Nephron progenitor cell (in vitro differentiated cells): ENCODE measurements around the gene KLF13.

Experiments
- DNase-seq: peaks from one replicate; pipeline ENCODE4 v3.0.0; 2021
- H3K27ac Mint-ChIP-seq: 2 replicates; pipeline ENCODE4 v1.8.0; 2021; ENCODE audit warnings: mild to moderate bottlenecking, moderate library complexity, mixed read lengths
- H3K27me3 Mint-ChIP-seq: 2 replicates; pipeline ENCODE4 v1.8.0; 2021; ENCODE audit warnings: mild to moderate bottlenecking, low read depth, mixed read lengths; ENCODE audit not compliant: poor library complexity
- H3K36me3 Mint-ChIP-seq: 2 replicates; pipeline ENCODE4 v1.8.0; 2021; ENCODE audit warnings: low read depth, mixed read lengths
- H3K4me1 Mint-ChIP-seq: 2 replicates; pipeline ENCODE4 v1.8.0; 2021; ENCODE audit warnings: mixed read lengths
- H3K4me3 Mint-ChIP-seq: 2 replicates; pipeline ENCODE4 v1.8.0; 2021; ENCODE audit warnings: mild to moderate bottlenecking, moderate library complexity, mixed read lengths
- H3K9me3 Mint-ChIP-seq: 2 replicates; pipeline ENCODE4 v1.8.0; 2021; ENCODE audit warnings: mild to moderate bottlenecking, moderate library complexity, mixed read lengths
- TF ChIP-seq, protein P1 (sequence below): fragments of 200-600 bp; sonication (generic); IDR thresholded peaks from 2 replicates; pipeline ENCODE4 v1.5.0; 2021; ENCODE audit warnings: antibody characterized with exemption

The KLF13 gene

DNA sequence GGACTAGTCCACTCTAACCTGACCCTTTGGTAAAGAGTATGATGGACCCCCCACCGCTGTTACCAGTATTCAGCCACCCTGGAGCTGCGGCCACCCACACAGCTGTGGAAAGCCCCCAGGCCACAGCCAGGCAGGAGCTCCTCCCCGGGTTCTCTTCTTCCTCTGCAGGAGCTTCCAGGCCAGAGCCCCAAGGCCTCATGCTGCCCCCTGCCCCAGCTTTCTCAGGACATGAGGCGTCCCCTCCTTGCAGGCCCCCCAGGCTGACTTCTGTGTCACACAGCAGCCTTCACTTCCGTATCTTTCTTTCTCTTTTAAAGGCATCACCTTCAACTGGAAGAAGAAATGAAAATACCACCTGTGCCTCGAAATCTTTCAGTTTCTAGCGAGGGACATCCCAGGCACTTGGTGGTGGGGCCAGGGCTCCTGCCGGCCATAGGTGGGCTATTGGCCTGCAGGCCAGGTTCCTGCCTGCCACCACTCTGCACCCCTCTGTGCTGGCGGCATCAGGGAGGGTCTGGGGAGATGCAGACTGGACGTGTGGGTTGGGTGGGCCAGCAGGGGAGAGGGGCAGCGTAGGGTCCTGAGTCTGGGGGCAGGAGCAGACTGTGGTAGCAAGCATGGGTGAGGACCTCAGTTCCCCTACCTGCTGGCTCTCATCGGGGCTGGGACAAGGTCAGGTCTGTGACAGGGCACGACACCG, 19.9 kb downstream of the KLF13 start:
- no peak overlapping the region for H3K27ac Mint-ChIP-seq
- no peaks in the 10 kb centered on the region for H3K27me3 Mint-ChIP-seq
- no peaks in the 10 kb centered on the region for H3K36me3 Mint-ChIP-seq

DNA sequence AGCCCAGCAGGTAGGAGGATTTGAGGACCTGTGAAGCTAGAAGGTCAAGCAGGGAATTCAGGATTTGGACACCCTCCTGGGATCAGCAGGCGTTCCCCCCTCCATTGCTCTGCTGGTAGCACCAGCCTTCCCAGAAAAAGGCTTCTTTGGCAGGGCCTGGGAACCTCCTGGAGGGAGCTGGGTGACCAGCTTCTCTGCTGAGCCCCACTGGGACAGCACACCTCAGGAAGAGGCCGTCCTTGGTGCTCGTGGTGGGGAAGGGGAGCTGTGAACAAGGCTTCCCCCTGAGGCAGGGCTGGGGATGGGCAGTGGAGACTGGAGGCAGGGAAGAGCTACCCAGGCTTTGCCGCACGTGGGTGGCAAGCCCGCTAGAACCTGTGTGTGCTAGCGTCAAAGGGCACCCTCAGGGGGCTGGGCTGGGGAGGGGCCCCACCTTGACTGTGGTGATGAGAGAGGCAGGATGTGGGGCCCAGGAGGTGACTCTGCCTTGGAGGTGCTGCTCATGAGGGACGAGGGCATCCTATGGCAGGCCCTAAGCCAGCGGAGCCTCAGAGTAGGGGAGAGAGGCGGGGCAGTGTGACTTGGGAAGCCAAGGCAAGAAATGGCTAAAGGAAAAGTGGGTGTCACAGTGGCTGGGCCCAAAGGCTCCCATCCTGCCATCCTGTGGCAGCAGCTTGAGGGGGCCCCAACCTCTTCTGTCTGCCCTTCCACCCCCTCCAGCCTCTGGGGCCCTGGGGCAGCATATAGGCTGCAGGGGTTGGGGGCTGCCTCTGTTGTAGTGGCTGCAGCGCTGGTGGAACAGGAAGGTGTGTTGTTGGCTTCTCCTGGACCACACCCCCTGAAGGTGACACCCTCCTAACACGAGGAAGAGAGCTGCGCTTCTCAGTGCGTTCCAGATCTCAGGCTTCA, 20.7 kb downstream of the KLF13 start:
- no peaks in the 10 kb centered on the region for H3K36me3 Mint-ChIP-seq
- DNase-seq: no peak
- H3K4me1 Mint-ChIP-seq: peaks cover 47% of the 10 kb centered on the region
- no peak overlapping the region for H3K27ac Mint-ChIP-seq
- TF ChIP-seq, protein P1, sequence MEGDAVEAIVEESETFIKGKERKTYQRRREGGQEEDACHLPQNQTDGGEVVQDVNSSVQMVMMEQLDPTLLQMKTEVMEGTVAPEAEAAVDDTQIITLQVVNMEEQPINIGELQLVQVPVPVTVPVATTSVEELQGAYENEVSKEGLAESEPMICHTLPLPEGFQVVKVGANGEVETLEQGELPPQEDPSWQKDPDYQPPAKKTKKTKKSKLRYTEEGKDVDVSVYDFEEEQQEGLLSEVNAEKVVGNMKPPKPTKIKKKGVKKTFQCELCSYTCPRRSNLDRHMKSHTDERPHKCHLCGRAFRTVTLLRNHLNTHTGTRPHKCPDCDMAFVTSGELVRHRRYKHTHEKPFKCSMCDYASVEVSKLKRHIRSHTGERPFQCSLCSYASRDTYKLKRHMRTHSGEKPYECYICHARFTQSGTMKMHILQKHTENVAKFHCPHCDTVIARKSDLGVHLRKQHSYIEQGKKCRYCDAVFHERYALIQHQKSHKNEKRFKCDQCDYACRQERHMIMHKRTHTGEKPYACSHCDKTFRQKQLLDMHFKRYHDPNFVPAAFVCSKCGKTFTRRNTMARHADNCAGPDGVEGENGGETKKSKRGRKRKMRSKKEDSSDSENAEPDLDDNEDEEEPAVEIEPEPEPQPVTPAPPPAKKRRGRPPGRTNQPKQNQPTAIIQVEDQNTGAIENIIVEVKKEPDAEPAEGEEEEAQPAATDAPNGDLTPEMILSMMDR: no peak
- no peaks in the 10 kb centered on the region for H3K9me3 Mint-ChIP-seq
- H3K27me3 Mint-ChIP-seq: no peaks in the 10 kb centered on the region
- no peak overlapping the region for H3K4me3 Mint-ChIP-seq

More for the DNA sequence above, 19.9 kb downstream of the KLF13 start:
- DNase-seq: no peak
- Mint-ChIP-seq H3K9me3 (no peaks in the 10 kb centered on the region), H3K4me1 (peaks cover 40% of the 10 kb centered on the region), H3K4me3 (no peak overlapping the region)
- TF ChIP-seq, protein P1: no peak

DNA sequence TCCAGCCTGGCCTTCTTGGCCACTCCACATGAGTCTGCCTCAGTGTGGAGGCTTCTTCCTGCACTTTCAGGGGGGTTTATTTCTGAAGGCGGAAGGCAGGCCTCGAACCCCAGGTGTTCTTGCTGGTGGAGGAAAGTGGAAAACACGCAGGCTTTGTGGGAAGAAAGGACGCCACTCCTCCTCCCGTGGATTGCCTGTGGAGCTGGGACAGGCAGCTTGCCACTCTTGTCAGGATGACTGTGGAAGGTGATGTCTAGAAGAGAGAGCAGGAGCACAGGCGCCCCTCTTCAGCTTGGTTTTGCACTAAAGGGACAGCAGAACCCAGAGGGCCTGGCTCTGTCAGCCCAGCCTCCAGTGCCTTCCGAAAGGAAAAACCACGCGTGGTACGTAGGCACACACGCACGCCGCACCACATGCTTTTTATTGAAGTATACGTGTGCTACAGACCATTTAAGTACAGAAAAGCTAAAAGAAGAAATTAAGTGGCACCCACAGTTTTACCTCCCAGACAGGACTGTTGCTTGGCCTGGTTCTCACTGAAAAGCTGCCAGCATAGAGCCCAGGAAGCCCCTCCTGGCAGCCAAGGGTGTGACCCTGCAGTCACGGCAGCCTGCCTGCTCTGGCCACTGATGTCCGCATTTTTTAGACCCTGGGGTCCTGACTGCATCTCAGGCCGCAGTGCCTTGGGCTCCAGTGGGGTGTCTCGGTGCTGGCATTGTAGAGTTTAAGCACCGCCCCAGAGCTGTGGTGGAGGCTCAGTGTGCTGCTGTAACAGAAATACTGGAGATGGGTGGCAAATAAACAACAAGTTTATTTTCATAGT, 21.6 kb downstream of the KLF13 start:
- Mint-ChIP-seq H3K36me3 (no peaks in the 10 kb centered on the region), H3K9me3 (no peaks in the 10 kb centered on the region), H3K4me1 (peaks cover 48% of the 10 kb centered on the region), H3K4me3 (no peak overlapping the region), H3K27ac (peak overlapping the region; percentile 19), H3K27me3 (no peaks in the 10 kb centered on the region)
- TF ChIP-seq, protein P1: no peak
- DNase-seq: no peak

DNA sequence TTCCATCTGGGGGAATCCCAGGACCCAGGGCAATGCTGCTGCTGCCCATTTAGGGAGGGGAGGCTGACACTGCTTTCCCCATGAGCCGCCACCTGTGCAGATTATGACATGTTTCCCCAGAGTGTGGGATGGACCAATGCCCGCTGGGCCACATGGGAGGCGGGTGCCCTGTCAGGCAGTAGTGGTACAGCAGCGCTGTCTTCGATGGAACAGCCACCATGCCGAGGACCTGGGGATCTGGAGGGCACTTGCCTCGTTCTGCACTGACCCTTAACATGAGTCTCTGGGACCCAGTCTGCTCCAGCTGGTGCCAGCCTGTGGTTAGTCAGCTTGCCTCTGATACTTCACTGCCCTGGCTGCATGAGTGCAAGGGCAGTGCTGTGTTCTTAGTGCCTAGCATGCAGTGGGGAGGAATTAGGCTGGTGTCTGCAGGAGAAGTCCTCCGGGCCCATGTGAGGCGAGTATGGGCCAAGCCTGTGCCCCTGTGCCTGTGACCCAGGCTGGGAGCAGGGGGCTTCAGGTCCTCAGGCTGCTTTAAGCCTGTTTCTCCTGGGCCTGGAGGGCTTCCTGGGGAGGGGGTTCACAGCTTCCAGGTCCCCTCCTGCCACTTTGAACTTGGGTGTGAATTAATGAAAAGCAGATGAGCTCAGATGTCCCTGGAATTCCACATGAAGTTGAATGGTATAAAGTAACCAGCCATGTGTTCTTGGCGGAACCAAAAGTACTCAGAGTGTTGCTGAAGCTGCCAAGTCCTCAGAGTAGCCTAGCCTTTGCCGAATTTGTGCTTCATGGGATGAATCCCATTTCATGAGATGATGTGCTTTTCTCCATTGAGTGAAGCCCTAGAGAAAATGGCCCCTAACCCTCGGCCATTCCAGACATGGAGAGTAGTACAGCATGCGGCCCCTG, 22.9 kb downstream of the KLF13 start:
- H3K9me3 Mint-ChIP-seq: no peaks in the 10 kb centered on the region
- H3K4me1 Mint-ChIP-seq: peaks cover 45% of the 10 kb centered on the region
- no peak overlapping the region for H3K27ac Mint-ChIP-seq
- TF ChIP-seq, protein P1: no peak
- H3K36me3 Mint-ChIP-seq: no peaks in the 10 kb centered on the region
- DNase-seq: no peak
- no peaks in the 10 kb centered on the region for H3K27me3 Mint-ChIP-seq
- no peak overlapping the region for H3K4me3 Mint-ChIP-seq

DNA sequence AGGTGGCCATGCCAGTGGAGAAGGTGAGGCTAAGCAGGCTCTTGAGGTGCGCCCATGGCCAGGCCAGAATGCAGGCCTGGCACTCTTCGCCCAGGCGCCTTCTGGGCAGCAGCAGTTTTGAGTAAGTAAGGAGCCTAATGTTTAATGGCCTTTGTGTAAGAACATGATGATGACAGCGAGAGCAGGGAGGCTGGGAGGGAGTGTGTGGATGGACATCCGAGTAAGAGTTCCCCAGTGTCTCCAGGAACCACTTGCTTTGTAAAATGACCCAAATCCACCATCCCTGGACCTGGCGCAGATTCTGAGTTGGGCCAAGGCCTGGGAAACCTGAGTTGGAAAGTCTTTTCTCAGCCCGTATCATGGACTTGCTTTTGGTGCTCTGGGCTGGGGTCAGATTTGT, 24.1 kb downstream of the KLF13 start:
- Mint-ChIP-seq H3K9me3 (no peaks in the 10 kb centered on the region), H3K36me3 (no peaks in the 10 kb centered on the region), H3K27me3 (no peaks in the 10 kb centered on the region), H3K27ac (peak overlapping the region; percentile 25), H3K4me1 (peaks cover 42% of the 10 kb centered on the region), H3K4me3 (no peak overlapping the region)
- no peak for DNase-seq
- TF ChIP-seq, protein P1: no peak
